Measurements from ENCODE around the gene FBH1. TPM values are rescaled to one million over a fixed set of nuclear protein-coding genes. Genes with fewer than 3 reads are reported as not detected.

Gene FBH1
- total RNA-seq: 10 to 100 TPM; 68.6 to 69.8 TPM

DNA sequence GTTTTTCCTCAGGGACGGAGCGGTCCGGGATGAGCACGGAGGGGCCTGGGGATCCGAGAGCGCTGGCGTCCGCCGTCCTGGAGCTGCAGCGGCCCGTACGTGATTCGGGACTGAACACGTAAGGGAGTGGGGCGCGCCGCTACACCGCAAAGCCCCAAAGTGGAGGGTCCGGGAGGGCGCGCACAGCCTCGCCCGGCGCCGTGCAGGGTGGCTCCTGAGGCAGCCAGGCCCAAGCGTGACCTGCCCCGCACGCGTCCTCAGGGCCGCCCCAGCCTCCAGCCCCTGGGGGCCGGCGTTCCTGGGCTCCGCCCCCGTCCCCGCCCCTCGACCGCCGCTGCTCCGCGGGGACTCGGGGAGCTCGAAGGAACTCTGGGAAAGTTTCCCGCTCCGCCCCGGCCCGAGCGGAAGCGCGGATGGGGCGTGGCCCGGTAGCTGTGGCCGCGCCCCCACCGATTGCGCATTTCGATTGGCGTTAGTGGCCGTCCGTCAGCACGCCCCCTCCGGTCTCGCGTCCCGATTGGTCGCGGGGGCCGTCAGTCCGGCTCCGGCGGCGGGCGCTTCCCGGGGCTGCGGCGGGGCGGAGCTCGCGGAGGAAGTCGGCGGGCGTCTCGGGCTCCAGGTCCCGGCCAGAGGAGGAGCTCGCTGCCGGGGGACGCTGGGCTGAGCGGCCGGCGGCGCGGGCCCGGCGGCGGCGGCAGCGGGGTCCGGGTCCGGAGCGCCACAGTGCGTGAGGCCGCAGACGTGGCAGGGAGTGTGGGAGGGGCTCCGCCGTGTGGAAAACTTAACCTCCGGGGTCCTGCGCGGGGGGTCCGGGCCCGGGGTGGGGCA, at the start of gene FBH1, which contains the start of gene ANKRD16:
TSS of gene FBH1 (plus strand) at position 620 of the 828 bp plus-strand sequence. CDS start at position 723, 103 bp downstream.
TSS of gene ANKRD16 (minus strand) at position 270 of the 828 bp plus-strand sequence. CDS start 539 bp downstream, outside the sequence.

DNA sequence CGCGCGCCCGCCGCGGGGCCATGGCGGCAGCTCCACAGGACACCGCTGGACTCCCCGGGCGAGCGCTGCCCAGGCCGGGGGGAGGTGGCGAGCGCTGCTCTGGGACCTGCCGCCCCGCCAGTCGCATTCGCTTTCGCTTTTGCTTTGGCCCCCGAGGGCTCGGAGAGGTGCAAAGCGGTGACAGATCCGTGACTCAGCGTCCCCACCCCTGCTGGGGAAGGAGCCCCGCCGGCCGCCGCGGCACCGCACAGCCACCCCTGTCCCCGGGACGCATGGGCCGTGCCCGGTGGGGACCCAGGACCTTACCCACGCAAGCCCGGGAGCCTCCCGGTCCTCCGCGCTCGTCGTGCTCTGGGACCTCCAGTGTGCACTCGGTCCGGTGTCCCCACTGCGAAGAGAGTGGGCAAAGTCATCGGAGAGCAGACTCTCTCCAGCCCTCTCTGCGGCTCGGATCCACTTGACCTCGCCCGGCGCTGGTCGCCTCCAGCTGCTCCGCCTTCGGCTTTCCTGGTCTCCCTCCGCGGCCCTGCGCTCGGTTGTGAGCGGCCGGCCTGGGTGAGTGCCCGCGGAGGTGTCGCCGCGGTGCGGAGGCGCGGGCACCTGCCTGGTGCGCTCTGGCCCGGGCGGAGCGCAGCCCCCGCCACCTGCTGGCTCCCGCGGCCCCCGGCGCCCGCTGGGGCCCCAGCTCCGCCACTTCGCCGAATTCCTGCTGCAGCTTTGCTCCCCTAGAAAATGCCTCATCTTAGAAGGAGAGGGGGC, 87.6 kb downstream of the FBH1 start, which contains the start of gene IL15RA:
TSS of gene IL15RA (minus strand) at position 73 of the 759 bp plus-strand sequence. CDS start at position 22, 51 bp downstream.

Other genes with a start within 250 kb of the FBH1 start
- gene ASB13, start 223.6 kb upstream of the FBH1 start, total RNA-seq: 1 to 10 TPM; 6.9 to 9.0 TPM
- gene TASOR2, start 205.4 kb upstream of the FBH1 start, total RNA-seq: 10 to 100 TPM; 43.9 to 49.8 TPM
- gene GDI2, start 76.8 kb upstream of the FBH1 start, total RNA-seq: 100 to 1,000 TPM; 204 to 208 TPM
- 1 to 10 TPM; 5.5 to 6.2 TPM for gene ANKRD16, start 350 bp upstream of the FBH1 start, total RNA-seq
- gene IL15RA, start 87.3 kb downstream of the FBH1 start, total RNA-seq: 10 to 100 TPM; 15.7 to 16.5 TPM
- gene IL2RA, start 172.1 kb downstream of the FBH1 start, total RNA-seq: 100 to 1,000 TPM; 203 to 211 TPM
- gene RBM17, start 198.8 kb downstream of the FBH1 start, total RNA-seq: 100 to 1,000 TPM; 154 to 161 TPM